RWPE1 (cell line): Measurements from ENCODE around the gene SEPHS2.
"Not testable (repeated sequence)": the region's sequence is repeated elsewhere in the genome, so short reads cannot be mapped to it uniquely, and the experiment has no call there.

Source experiments
- CTCF ChIA-PET: fragments of 350-600 bp; sonication (Branson Sonifier 250); formaldehyde crosslinking; extraction: SDS; loops from one replicate; lab custom pipeline; 2021; lab: Yijun Ruan, JAX
- POLR2A ChIA-PET: fragments of 400-600 bp; formaldehyde crosslinking; extraction: SDS; loops from one replicate; lab custom pipeline; 2020; ENCODE audit warnings: antibody characterized with exemption; ENCODE audit not compliant: low non-redundant PET; lab: Yijun Ruan, JAX
- DNase-seq: peaks from one replicate; pipeline ENCODE4 v3.0.0; 2012; ENCODE audit warnings: low spot score
- H3K27ac ChIP-seq: fragments of 450-650 bp; 2 replicates; pipeline ENCODE4 v1.5.1; 2017
- TF ChIP-seq, protein P1 (sequence below): fragments of 450-650 bp; conservative IDR thresholded peaks from 2 replicates; pipeline ENCODE4 v1.5.1; 2017; ENCODE audit warnings: low read depth, mild to moderate bottlenecking

Gene SEPHS2

DNA sequence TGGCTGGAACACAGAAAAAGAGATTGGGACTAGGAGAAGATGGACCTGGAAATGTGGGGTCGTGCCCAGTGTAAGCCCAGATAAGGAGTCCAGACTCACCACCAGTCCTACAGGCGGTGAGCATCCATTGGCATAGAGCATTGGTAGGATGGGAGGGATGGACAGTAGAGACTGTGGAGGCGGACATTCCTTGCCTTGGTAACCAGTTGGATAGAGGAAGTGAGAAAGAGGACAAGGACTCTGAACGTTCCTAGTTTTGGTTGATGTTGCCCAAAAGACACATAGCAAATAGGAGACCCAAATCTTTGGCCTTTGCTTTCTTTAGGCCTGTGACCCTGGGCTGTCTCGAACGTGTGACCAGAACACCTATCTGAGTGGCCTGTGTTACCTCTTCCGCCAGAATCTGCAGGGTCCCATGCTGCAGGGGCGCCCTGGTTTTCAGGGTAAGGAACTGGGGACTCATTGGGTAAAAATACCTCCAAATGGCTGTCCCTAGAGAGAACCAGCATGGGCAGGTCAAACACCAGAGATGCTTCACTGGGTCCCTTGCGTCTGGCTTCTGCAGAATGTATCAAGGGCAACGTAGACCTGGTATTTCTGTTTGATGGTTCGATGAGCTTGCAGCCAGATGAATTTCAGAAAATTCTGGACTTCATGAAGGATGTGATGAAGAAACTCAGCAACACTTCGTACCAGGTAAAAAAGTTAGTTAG is 33.2 kb upstream of the SEPHS2 start:
- no peak overlapping the region for H3K27ac ChIP-seq
- ChIA-PET CTCF (no interaction called here), POLR2A (no interaction called here)
- TF ChIP-seq, protein P1, sequence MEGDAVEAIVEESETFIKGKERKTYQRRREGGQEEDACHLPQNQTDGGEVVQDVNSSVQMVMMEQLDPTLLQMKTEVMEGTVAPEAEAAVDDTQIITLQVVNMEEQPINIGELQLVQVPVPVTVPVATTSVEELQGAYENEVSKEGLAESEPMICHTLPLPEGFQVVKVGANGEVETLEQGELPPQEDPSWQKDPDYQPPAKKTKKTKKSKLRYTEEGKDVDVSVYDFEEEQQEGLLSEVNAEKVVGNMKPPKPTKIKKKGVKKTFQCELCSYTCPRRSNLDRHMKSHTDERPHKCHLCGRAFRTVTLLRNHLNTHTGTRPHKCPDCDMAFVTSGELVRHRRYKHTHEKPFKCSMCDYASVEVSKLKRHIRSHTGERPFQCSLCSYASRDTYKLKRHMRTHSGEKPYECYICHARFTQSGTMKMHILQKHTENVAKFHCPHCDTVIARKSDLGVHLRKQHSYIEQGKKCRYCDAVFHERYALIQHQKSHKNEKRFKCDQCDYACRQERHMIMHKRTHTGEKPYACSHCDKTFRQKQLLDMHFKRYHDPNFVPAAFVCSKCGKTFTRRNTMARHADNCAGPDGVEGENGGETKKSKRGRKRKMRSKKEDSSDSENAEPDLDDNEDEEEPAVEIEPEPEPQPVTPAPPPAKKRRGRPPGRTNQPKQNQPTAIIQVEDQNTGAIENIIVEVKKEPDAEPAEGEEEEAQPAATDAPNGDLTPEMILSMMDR, result no peak
- DNase-seq, result no peak

- DNase-seq, H3K27ac ChIP-seq, POLR2A ChIA-PET, CTCF ChIA-PET: not testable (repeated sequence)
Measured at GRCh38 chr16:30477773-30478172, 32.1 kb upstream of the SEPHS2 start.

DNA sequence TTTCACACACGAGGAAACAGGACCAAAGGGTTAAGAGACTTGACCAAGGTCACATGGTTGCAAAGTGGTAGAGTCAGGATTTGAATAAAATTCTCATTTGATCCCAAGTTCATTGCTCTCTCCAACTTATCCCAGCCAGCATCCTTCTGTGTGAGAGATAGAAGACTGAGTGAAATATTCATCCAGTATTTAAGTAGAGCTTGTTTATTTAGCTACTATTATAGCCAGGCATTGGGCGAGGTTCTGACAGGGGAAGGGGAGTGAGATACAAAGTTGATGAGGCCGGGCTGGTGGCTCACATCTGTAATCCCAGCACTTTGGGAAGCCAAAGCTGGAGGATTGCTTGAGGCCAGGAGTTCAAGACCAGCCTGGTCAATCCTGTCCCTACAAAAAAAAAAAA is 31.3 kb upstream of the SEPHS2 start:
- no peak overlapping the region for H3K27ac ChIP-seq
- TF ChIP-seq, protein P1, result no peak
- POLR2A ChIA-PET, result no interaction called here
- CTCF ChIA-PET, result interaction anchor here (0.6 to 0.7 kb wide), 2 partner anchors 81 to 1383 kb away, joined by 4 read pairs; no protein-coding TSS in a partner anchor
- DNase-seq, result no peak

- TF ChIP-seq, protein P1, result no peak
- POLR2A ChIA-PET, result interaction anchor here (0.6 kb wide), 1 partner anchor 13 kb away, joined by 3 read pairs; no protein-coding TSS in a partner anchor
- H3K27ac ChIP-seq, result no peak overlapping the region
- no peak for DNase-seq
- CTCF ChIA-PET, result no interaction called here
Measured at GRCh38 chr16:30474684-30475083, 29.0 kb upstream of the SEPHS2 start.

DNA sequence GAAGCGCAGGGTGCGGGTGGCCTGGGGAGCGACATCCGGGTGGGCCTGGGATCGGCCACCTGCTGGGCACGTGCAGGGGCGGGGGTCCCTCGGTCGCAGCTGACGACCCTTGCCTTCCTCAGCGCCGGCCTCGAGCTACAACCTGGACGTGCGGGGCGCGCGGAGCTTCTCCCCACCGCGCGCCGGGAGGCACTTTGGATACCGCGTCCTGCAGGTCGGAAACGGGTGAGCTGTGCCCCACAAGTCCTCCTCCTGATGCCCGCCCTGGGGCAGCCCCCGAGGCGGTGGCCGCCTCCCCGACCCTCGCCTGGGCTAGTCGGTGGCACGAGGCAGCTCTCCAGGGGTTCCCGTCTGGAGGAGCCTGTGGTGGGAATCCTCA is 28.4 kb upstream of the SEPHS2 start:
- CTCF ChIA-PET, result no interaction called here
- POLR2A ChIA-PET, result no interaction called here
- no peak for DNase-seq
- no peak overlapping the region for H3K27ac ChIP-seq
- TF ChIP-seq, protein P1, result no peak

DNA sequence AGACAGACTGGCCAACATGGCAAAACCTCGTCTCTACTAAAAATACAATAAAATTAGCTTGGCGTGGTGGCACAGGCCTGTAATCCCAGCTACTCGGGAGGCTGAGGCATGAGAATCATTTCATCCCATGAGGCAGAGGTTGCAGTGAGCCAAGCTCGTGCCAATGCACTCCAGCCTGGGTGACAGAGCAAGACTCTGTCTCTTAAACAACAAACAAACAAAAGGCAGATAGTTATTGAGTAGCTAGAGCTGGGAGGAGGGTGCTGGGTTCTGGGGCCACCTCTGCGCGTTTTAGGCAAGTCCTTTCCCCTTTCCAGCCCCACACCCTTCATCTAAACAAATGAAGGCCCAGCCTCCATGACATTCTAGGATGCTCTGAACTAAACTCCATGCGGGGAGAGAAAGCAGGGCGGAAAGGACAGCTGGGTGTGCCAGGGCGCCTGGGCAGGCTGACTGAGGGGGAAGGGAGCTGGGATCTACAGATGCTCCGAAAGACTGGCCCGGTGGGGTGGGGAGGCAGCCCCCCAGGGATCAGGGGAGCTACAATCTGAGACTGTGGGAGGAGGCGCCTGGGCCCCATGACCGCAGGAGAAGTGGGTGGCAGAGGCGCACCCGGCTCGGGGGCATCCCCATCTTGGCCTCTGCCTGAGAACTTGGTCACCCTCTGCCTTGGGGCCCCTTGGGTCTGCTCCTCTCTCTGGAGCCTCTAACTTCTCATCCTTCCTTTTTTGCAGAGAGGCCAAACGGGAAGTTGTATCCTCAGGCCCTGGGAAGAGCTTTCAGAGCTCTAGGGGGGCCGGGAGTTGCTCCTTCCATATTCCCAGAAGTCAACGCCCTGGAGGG is 27.8 kb upstream of the SEPHS2 start:
- CTCF ChIA-PET, result no interaction called here
- no peak for DNase-seq
- H3K27ac ChIP-seq, result 0 out of 2 replicates have a peak overlapping the region, but pooled peaks have one; percentile 7
- TF ChIP-seq, protein P1, result no peak
- POLR2A ChIA-PET, result no interaction called here
